Middle frontal gyrus (tissue), 1 donor: Measurements from ENCODE around the gene IKZF1.

Source experiments
- DNase-seq: peaks from one replicate; pipeline ENCODE4 v3.0.0-alpha.2; 2015; ENCODE audit warnings: low spot score; ENCODE audit errors: extremely low spot score

The IKZF1 gene

DNA sequence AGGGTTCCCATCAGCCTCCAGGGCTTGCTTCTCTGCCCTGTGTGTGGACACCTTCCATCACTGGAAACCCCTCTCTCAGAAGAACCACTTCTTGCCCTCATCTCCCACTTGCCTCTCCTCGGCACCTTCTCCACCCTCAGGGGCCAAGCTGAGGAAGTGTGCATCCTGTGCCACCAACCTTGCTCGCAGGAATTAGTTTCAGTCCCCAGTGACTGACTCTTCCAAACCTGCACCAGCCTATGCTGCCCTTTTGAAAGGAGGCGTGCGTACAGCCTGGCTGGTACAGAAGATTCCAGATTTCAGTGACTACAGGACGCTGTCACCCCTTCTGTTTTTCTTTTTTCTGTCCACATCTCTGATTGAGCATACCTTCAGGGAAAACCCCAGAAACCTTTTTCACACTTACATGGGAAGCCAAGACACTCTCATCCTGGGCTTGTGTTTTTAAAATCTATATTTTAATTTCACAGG lies 67.1 kb downstream of the IKZF1 start:
- DNase-seq = no peak

DNA sequence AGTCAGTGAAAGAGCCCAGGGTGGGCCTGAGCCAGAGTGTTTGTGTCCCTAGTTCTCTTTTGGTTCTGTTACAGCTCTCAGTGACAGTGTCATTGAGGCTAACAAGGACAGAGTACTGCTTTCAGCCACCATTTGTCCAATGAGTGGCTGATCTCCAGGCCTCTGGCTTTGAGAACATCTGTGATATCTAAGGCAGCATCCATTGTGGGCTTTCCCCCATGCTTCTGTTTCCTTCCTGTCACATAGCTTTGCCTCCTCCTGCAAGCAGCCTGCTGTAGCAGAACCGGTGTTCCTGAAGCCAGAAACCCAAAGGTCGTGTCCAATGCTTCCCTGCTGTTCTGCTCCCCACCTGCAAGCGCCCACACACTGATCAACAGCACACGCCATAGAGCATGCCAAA lies 68.4 kb downstream of the IKZF1 start:
- DNase-seq = no peak

DNA sequence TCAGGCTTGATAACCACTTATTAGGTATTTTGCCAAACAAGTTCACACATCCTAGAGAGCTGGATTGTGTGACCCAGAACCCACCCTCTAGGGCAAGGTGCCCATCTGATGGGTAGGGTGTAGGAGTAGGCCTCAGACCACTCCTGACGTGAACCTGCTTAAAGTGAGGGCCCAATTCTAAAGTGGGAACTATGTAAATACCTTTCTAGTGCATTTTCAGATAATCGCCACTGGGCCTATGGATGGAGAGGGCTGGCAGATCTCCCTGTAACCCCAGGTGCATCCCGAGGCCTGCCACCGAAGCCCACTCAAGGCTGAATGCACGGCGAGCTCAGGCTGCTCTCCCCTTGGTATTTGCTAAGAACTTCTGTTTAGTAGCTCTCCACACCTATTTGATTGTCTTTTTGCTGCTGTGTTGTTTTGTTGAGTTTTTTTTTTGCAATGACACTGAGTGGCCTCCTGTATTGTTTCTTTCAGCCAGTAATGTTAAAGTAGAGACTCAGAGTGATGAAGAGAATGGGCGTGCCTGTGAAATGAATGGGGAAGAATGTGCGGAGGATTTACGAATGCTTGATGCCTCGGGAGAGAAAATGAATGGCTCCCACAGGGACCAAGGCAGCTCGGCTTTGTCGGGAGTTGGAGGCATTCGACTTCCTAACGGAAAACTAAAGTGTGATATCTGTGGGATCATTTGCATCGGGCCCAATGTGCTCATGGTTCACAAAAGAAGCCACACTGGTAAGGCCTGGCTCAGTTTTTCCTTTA lies 71.7 kb downstream of the IKZF1 start:
- no peak for DNase-seq

DNA sequence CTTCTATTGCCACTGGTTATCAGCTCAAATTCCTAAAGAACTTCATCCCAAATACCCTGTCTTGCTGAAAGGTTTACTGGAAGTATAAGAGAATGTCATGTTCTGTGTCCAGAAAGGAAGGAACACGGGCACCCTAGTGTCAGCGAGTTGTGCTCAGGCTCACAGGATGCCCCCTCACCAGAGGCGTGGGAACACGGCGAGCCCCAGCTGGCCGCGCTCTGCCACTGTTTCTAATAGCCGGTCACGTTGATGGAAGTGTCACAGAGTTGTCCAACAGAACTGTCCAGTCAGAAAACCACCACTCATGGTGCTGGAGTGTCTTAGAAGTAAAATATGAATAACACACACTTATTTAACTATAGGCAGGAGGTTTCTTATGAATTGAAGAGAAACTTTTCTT lies 72.8 kb downstream of the IKZF1 start:
- no peak for DNase-seq

DNA sequence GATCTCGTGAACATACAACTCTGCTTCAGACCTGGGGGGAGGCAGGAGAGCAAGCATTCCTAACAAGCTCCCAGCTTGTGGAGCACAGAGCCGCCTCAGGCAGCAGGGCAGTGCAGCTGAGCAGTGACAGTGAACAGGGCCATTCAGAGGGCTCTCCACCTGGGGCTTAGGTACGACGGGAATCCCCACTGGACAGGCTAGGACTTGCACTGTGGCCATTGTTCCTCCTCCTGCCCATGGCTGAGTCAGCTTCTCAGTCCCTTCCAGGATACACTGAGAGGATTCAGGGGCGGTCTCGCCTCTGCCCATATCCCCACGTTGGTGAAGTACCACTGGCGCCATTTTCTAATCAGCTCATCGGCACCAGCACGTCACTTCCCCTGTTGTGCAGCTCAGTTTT lies 74.6 kb downstream of the IKZF1 start:
- DNase-seq = no peak

DNA sequence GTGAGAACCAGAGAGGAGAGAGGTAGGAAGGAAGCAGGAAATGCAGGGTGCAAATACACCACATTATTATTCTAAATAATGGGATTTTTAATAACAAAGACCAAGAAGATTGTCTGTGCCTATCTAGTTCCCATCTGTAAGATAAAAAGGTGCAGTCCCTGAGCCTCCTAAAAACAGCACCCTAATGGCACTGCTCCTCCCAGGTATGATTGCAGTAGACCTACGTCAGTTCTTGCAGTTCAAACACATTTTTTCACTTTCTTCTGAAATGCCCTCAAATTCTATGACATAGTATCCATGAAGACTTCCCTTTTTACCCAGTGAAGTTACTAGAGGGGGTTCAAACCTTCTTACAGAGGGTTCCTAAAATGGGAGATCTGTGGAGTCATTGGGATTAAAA lies 75.0 kb downstream of the IKZF1 start:
- no peak for DNase-seq

DNA sequence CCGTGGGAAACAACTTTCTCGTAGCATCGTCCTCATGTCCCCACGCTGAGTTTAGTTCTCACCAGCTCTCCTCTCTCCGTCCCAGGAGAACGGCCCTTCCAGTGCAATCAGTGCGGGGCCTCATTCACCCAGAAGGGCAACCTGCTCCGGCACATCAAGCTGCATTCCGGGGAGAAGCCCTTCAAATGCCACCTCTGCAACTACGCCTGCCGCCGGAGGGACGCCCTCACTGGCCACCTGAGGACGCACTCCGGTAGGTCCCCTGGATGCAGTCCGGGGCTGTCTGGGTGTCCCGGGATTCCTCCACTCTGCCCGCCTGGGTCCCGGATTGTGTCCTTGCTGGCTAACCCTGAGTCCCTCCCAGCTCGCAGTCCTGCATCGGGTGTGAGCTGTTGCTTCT lies 77.9 kb downstream of the IKZF1 start:
- no peak for DNase-seq

DNA sequence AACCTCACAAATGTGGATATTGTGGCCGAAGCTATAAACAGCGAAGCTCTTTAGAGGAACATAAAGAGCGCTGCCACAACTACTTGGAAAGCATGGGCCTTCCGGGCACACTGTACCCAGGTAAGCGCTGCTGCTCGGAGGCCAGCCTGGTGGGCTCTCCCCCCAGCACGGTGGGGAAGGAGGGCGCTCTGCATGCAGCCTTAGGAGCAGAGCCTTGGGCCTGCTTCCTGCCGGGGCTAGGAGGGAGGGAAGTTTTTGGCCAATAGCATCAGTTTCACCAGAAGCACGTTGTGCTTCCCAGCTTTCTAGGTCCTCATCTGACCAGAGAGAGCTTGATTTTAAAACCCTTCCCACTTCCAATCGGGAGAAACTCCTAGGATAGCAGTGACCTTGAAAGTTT lies 82.8 kb downstream of the IKZF1 start:
- DNase-seq = no peak

DNA sequence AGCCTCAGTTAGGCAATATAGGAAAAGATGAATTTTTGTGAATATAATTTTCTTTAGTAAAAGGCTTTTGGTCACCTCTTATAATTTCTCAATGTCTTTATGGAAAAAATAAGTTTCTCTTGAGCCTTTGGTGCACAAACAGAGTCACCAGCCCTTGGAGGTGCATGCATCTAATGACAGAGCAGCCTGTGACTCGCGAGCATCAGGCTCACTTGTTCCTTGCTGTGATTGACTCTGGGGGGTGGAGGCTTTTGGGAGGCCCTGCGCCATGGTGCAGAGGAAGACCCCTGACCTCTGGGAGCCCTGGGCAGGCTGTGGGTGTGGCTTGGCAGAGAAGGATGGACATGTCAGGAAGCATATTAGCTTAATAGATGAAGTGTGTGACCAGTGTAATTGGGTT lies 85.4 kb downstream of the IKZF1 start:
- no peak for DNase-seq

DNA sequence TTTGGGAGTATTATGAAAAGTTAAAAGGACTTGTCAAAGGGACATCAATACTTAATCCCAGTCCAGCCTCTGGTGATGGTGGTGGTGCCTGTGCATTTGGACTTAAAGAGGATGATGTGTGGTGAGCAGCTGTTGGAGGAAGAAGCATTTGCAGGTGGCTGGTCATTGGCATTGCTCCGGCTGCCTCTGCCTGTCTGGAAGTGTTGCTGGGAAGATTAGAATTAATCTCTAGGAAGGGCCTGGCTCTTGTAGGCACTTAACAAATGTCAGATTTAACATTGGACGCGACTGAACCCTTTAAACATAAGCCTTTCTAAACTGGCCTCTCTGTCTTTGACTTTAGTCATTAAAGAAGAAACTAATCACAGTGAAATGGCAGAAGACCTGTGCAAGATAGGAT lies 86.9 kb downstream of the IKZF1 start:
- no peak for DNase-seq

DNA sequence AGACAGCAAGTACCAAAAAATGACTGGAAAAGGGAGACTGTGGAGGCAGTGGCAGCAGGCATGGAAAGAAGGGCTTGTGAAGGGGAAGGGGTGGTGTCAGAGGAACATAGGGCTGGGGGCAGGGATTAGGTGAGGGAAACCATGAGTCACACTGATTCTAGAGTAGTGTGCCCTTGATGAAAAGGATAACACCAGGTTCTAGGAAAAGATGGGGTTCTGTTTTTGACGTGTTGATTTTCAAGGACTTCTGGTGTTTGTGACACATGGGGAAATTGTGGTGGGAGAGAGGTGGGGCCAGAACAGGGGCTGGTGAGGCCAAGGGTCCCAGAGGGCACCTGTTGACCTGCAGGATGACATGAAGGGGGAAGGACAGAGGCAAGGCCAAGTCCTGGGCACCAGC lies 88.6 kb downstream of the IKZF1 start:
- no peak for DNase-seq

DNA sequence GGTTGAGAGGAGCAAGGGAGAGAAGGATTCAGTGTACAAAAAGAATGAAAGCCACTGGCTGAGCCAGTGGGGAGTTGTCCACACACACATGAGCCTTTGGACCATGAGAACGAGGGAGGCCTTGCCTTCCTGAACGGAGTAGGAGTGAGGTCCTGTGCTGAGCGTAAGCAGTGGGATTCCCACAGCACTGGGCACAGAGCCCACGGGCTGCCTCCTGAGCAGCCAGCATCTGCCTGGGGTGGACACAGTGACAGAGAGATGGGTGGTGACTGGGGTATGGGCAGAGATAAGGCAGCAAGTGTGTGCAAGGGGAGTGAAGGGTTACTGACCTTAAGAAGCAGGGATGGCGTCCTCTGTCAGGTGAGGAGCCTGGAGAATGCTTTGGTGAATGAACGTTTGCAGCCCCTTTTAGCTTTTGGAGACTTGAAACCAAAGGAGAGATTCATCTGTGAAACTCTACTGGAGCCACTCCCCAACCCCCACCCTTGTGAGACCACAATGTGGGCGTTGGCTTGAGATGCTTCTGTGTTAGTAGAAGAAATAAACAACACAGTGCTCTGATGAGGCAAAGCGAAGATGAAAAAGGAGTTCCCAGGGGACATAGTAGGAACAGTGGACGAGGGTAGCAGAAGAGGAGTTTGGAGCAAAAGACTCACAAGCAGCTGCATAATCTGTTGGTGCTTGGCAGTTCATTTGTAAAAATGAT lies 89.2 kb downstream of the IKZF1 start:
- DNase-seq = no peak

DNA sequence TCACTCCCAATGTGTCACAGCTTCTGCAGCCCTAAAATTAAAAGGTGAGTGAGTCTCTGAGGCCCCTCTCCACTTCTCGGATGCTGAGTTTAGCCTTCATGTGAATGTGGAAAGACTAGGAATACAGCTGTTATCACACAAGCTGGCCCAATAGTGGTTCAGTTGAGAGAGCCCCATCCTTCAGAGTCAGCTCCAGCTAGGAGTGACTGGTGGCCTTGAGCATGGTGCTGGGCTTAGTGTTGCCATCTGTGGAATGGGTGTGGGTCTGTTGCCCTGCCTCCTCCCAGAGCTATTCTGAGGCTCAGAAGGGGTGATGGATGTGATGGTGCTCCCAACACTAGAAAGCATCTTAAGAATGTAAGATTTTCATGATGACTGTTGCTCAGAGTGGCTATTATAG lies 89.8 kb downstream of the IKZF1 start:
- no peak for DNase-seq

DNA sequence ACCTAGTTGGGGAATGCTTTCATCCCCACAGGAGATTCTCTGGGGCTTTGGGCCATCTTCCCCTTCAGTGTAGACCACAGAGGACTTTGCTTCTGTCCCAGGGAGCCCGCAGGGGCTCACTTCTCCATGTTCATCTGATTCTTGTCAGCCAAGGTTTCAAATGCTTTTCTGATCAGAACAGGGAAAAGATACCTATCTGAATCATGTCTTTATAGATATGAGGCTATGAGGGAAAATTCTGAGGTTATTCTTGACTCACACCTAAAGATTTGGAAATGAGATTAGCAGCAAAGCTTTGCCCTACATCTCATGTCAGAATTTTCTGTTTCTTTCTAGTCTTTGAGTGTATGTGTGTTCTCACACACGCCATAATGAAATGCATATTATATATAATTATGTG lies 92.3 kb downstream of the IKZF1 start:
- no peak for DNase-seq

DNA sequence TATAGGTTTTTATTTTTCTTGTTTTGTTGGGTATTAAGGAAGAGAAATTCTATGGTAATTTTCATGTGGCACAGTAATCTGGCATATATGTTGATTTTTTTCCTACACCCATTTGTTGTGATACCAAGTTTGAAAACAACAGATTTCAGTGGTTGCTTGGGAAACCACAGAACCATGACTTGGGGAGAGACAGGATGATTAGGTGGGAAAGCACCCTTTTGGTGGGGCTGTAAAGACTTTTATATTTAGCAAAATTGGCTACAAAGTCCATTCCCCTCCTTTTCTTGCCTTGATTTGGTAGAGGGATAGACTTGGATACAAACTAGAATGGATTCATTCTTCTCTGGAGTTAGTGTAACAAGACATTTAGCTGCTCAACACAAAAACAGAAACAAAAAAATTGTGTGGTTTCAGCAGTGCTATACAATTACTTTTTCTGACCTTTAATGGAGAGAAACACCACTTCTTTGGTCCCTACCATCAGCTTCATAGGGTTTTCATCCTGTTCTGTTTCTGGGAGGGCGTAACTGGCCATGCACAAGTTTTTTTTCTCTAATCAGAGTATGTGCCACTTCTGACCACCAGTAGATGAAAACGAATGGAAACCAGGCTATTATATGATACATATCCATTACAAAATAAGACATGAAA lies 92.9 kb downstream of the IKZF1 start:
- DNase-seq = no peak

DNA sequence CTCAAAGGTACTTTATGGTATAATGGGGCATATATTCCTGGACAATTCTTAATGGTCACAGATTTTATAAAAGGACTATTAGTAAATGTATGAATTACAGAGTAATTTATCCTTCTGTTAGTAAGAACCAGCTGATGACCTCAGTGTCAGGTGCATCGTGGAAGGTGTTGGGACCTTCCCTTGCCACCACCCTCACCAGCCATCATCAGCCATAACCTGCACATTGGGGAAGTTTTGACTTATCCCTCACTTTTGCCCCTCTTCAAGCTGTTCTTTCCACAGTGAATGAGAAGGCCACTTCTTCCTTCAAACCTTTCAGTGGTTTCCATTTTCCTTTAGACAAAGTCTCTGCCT lies 93.4 kb downstream of the IKZF1 start:
- no peak for DNase-seq

DNA sequence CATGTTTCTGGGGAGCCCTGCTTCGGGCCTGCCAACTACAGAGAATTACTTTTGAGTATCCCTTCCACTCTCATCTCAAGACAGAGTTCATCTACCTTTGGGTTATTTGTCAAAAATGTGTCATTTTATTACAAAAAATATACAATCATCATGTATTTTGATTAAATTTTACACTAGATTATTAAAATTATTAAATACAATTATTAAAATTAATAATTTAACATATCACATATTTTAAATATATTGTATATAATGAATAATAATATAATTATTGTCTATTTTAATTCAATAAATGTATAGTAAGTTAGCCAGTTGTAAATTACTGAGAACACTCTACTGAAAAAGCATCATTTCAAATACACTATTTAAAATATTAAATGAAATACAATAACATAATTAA lies 94.7 kb downstream of the IKZF1 start:
- DNase-seq = no peak

DNA sequence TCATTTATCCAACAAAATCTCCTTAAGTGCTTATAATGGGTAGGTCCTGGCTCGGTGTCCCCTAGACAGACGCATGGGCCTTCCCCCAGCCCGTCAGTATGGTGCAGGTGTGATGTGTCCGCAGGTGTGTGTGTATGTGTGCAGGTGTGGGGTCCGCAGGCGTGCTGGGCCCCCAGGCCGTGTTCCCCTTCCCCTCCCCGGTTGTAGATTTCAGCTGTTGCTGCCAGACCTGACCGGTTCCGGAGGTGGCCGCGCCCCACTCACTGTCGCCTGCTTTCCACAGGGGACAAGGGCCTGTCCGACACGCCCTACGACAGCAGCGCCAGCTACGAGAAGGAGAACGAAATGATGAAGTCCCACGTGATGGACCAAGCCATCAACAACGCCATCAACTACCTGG lies 95.1 kb downstream of the IKZF1 start:
- DNase-seq = no peak

DNA sequence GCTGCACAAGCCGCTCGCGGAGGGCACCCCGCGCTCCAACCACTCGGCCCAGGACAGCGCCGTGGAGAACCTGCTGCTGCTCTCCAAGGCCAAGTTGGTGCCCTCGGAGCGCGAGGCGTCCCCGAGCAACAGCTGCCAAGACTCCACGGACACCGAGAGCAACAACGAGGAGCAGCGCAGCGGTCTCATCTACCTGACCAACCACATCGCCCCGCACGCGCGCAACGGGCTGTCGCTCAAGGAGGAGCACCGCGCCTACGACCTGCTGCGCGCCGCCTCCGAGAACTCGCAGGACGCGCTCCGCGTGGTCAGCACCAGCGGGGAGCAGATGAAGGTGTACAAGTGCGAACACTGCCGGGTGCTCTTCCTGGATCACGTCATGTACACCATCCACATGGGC lies 95.6 kb downstream of the IKZF1 start:
- no peak for DNase-seq

DNA sequence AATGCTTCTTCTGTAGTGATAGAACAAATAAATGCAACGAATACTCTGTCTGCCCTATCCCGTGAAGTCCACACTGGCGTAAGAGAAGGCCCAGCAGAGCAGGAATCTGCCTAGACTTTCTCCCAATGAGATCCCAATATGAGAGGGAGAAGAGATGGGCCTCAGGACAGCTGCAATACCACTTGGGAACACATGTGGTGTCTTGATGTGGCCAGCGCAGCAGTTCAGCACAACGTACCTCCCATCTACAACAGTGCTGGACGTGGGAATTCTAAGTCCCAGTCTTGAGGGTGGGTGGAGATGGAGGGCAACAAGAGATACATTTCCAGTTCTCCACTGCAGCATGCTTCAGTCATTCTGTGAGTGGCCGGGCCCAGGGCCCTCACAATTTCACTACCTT lies 99.9 kb downstream of the IKZF1 start:
- DNase-seq = no peak

DNA sequence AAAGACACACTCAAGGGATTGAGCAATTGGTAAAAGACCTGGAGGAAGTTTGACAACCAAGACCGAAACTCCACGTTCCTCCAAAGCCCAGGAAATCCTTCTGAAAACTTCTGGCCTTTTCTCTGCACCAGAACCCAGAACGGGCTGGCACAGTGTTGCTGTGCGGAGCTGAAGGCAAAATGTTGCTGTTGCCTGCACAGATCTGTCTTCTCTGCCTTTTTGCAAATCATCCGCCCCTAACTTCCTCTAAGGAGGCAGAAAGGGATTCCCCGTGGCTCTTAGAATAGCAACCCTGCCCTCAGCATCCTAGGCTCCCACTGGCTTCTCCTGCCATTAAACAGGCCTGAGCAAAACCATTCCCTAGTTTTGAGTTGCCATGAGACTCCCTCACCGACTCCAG lies 100.7 kb downstream of the IKZF1 start:
- DNase-seq = no peak

DNA sequence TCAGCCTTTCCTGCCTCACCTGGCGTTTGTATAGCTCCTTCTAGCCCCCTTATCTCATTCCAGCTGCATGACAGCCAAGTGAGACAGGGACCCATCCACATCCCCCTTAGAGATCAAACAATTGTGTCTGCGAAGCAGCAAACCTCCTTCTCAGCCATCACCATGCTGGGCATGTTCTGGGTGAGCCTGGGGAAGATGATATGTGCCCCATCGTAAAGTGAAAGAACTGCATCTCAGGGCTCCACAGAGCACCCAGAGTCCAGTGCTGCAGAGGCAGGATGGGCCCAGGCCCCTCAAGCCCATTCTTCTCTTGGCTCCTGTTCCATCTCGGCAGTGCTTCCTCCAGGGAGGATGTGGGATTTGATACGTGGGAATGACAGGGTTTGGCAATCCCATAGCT lies 102.4 kb downstream of the IKZF1 start:
- DNase-seq = no peak
